Superior temporal gyrus (tissue), 1 donor: ENCODE results near the gene PEX10.
A peak's percentile ranks its signal among the peaks of the same experiment; 100 is the strongest.
"Not testable (repeated sequence)": the region's sequence is repeated elsewhere in the genome, so short reads cannot be mapped to it uniquely, and the experiment has no call there.

ENCODE experiments used
- DNase-seq: peaks from one replicate; pipeline ENCODE4 v3.0.0-alpha.2; 2016; ENCODE audit errors: extremely low spot score

PEX10 gene

GRCh38 chr1:2443277-2444137 is 31.1 kb upstream of the PEX10 start:
- peak; percentile 64 for DNase-seq

GRCh38 chr1:2442661-2443060 is 30.3 kb upstream of the PEX10 start:
- peak; percentile 10 for DNase-seq

- peak; percentile 55 for DNase-seq
Observed at GRCh38 chr1:2441746-2442145, 29.4 kb upstream of the PEX10 start.

GRCh38 chr1:2440346-2440745 is 28.0 kb upstream of the PEX10 start:
- DNase-seq: not testable (repeated sequence)

- DNase-seq: no peak
Observed at GRCh38 chr1:2439369-2439768, 27.0 kb upstream of the PEX10 start.

- no peak for DNase-seq
Observed at GRCh38 chr1:2438641-2439040, 26.3 kb upstream of the PEX10 start.

GRCh38 chr1:2438038-2438437 is 25.7 kb upstream of the PEX10 start:
- no peak for DNase-seq

- no peak for DNase-seq
Observed at GRCh38 chr1:2437617-2438016, 25.3 kb upstream of the PEX10 start.

- DNase-seq: no peak
Observed at GRCh38 chr1:2436876-2437275, 24.5 kb upstream of the PEX10 start.

GRCh38 chr1:2435746-2436355 is 23.5 kb upstream of the PEX10 start:
- no peak for DNase-seq

- DNase-seq: no peak
Observed at GRCh38 chr1:2435091-2435490, 22.7 kb upstream of the PEX10 start.

- DNase-seq: no peak
Observed at GRCh38 chr1:2433936-2434655, 21.7 kb upstream of the PEX10 start.

- no peak for DNase-seq
Observed at GRCh38 chr1:2433196-2433595, 20.8 kb upstream of the PEX10 start.

- DNase-seq: no peak
Observed at GRCh38 chr1:2432441-2432844, 20.1 kb upstream of the PEX10 start.

GRCh38 chr1:2431518-2431917 is 19.2 kb upstream of the PEX10 start:
- DNase-seq: no peak

- no peak for DNase-seq
Observed at GRCh38 chr1:2431103-2431502, 18.7 kb upstream of the PEX10 start.

- no peak for DNase-seq
Observed at GRCh38 chr1:2430592-2430973, 18.2 kb upstream of the PEX10 start.

GRCh38 chr1:2429780-2430591 is 17.6 kb upstream of the PEX10 start:
- no peak for DNase-seq

GRCh38 chr1:2428490-2428889 is 16.1 kb upstream of the PEX10 start:
- no peak for DNase-seq

GRCh38 chr1:2427976-2428375 is 15.6 kb upstream of the PEX10 start:
- no peak for DNase-seq

GRCh38 chr1:2427051-2427450 is 14.7 kb upstream of the PEX10 start:
- DNase-seq: no peak

GRCh38 chr1:2426540-2426939 is 14.2 kb upstream of the PEX10 start:
- no peak for DNase-seq
